Mesendoderm (in vitro differentiated cells): ENCODE results near the gene RER1.
A peak's percentile ranks its signal among the peaks of the same experiment; 100 is the strongest.

Experiments used
- DNase-seq: peaks from one replicate; pipeline ENCODE4 v3.0.0; 2013
- H2AK5ac ChIP-seq: 2 replicates; pipeline ENCODE4 v1.6.1; 2013; ENCODE audit warnings: low read length, inconsistent platforms
- H2BK120ac ChIP-seq: 2 replicates; pipeline ENCODE4 v1.6.1; 2013; ENCODE audit warnings: low read depth, mild to moderate bottlenecking, low read length, moderate library complexity, mixed read lengths
- H2BK15ac ChIP-seq: replicated peaks from 2 replicates; pipeline ENCODE4 v1.6.1; 2013; ENCODE audit warnings: low read depth, mild to moderate bottlenecking, moderate library complexity
- H2BK5ac ChIP-seq: 2 replicates; pipeline ENCODE4 v1.6.1; 2013; ENCODE audit warnings: low read length, inconsistent platforms
- H3K18ac ChIP-seq: 2 replicates; pipeline ENCODE4 v1.6.1; 2013; ENCODE audit warnings: mild to moderate bottlenecking, low read length, mixed read lengths
- H3K23ac ChIP-seq: one replicate; pipeline ENCODE4 v1.6.1; 2013; ENCODE audit warnings: low read length
- H3K27ac ChIP-seq: 2 replicates; pipeline ENCODE4 v1.5.1; 2013; ENCODE audit warnings: low read depth, mild to moderate bottlenecking, inconsistent platforms, low read length, moderate library complexity
- H3K27me3 ChIP-seq: 2 replicates; pipeline ENCODE4 v1.6.1; 2013; ENCODE audit warnings: low read length, control low read depth, mild to moderate bottlenecking, inconsistent platforms; ENCODE audit not compliant: insufficient read depth, poor library complexity
- H3K36me3 ChIP-seq: 2 replicates; pipeline ENCODE4 v1.6.1; 2013; ENCODE audit warnings: low read length, inconsistent platforms; ENCODE audit not compliant: control insufficient read depth, insufficient read depth
- H3K4ac ChIP-seq: one replicate; pipeline ENCODE4 v1.6.1; 2013; ENCODE audit warnings: low read depth, mild to moderate bottlenecking, low read length, moderate library complexity
- H3K4me1 ChIP-seq: 2 replicates; pipeline ENCODE4 v1.6.1; 2013; ENCODE audit warnings: low read depth, low read length, inconsistent platforms; ENCODE audit not compliant: control insufficient read depth
- H3K4me2 ChIP-seq: 2 replicates; pipeline ENCODE4 v1.6.1; 2013; ENCODE audit warnings: low read length
- H3K4me3 ChIP-seq: 2 replicates; pipeline ENCODE4 v1.5.1; 2013; ENCODE audit warnings: mild to moderate bottlenecking, low read length
- H3K56ac ChIP-seq: one replicate; pipeline ENCODE4 v1.6.1; 2013; ENCODE audit warnings: low read length
- H3K79me1 ChIP-seq: 2 replicates; pipeline ENCODE4 v1.6.1; 2013; ENCODE audit warnings: low read length, inconsistent platforms
- H3K79me2 ChIP-seq: 2 replicates; pipeline ENCODE4 v1.6.1; 2013; ENCODE audit warnings: mild to moderate bottlenecking, low read length; ENCODE audit not compliant: control insufficient read depth, insufficient read depth
- H3K9ac ChIP-seq: 2 replicates; pipeline ENCODE4 v1.6.1; 2013; ENCODE audit warnings: low read length, inconsistent platforms
- H4K5ac ChIP-seq: one replicate; pipeline ENCODE4 v1.6.1; 2013; ENCODE audit warnings: low read length
- H4K8ac ChIP-seq: one replicate; pipeline ENCODE4 v1.6.1; 2013; ENCODE audit warnings: low read depth, mild to moderate bottlenecking, control low read depth, low read length, moderate library complexity
- WGBS: extraction: QIAGEN DNeasy Blood & Tissue Kit; methylation state at CpG from one replicate; pipeline ENCODE4 v1.1.7; 2013; ENCODE audit warnings: low lambda C conversion rate, missing lambda C conversion rate; ENCODE audit not compliant: insufficient coverage; ENCODE audit errors: extremely low coverage; 5-methylcytosine and 5-hydroxymethylcytosine counted together

RER1 gene

DNA sequence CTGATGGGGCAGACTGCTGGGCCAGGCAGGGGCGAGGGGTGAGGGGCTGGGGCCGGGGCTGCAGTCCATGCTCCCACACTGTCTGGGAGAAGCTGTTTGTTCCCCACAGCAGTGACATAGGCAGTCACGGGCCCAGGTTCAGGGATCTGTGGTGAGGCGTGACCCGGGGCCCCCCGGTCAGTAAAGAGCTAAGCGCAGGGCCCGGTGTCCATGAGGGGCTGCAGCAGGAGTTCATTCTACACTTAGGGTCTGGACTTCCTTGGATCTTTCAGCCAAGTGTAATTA lies 16.3 kb downstream of the RER1 start:
- no peak overlapping the region for H3K4me3 ChIP-seq
- H2BK15ac ChIP-seq: no peak overlapping the region
- no peak overlapping the region for H2BK120ac ChIP-seq
- no peak overlapping the region for H4K5ac ChIP-seq
- no CpG with 5 or more reads among the region's 8 CpGs for whole genome bisulfite sequencing
- no peak overlapping the region for H4K8ac ChIP-seq
- H3K23ac ChIP-seq: no peak overlapping the region
- H3K27me3 ChIP-seq: no peaks in the 10 kb centered on the region
- no peak overlapping the region for H3K4ac ChIP-seq
- H3K79me2 ChIP-seq: peaks cover 3% of the 10 kb centered on the region
- no peak overlapping the region for H3K4me2 ChIP-seq
- H3K18ac ChIP-seq: no peak overlapping the region
- peaks cover 5% of the 10 kb centered on the region for H3K79me1 ChIP-seq
- DNase-seq: no peak
- no peak overlapping the region for H2AK5ac ChIP-seq
- no peak overlapping the region for H3K56ac ChIP-seq
- no peak overlapping the region for H3K27ac ChIP-seq
- H3K36me3 ChIP-seq: peaks cover 9% of the 10 kb centered on the region
- no peak overlapping the region for H2BK5ac ChIP-seq
- no peaks in the 10 kb centered on the region for H3K4me1 ChIP-seq
- no peak overlapping the region for H3K9ac ChIP-seq

DNA sequence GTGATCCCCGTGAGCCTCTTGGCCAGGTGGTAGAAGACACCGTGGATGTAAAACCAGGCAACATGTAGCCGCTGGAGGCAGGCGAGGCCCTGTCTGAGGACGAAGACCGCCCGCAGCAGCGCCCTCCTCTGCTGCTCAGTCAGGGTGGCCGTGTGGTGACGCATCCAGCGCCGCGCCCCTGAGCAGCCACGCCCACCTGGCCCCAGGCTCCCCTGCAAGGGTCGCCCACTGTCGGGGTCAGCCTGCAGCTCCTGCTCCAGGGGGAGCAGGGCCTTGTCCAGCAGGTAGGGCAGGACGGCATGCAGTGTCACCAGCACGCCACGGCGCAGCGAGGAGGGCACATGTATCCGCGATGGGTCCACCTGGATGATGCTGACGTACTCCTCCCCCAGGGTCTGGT lies 16.8 kb downstream of the RER1 start:
- Histone ChIP-seq H3K79me2 (peaks cover 5% of the 10 kb centered on the region), H3K4ac (no peak overlapping the region), H3K4me1 (no peaks in the 10 kb centered on the region), H3K56ac (no peak overlapping the region), H3K27me3 (no peaks in the 10 kb centered on the region), H3K36me3 (peaks cover 9% of the 10 kb centered on the region), H3K9ac (no peak overlapping the region), H4K8ac (no peak overlapping the region), H2AK5ac (no peak overlapping the region), H3K18ac (no peak overlapping the region), H2BK120ac (no peak overlapping the region), H4K5ac (no peak overlapping the region), H3K4me3 (no peak overlapping the region), H3K27ac (no peak overlapping the region), H3K79me1 (peaks cover 5% of the 10 kb centered on the region), H3K4me2 (no peak overlapping the region), H2BK15ac (no peak overlapping the region), H2BK5ac (no peak overlapping the region), H3K23ac (no peak overlapping the region)
- WGBS: no CpG with 5 or more reads among the region's 24 CpGs
- DNase-seq: no peak

DNA sequence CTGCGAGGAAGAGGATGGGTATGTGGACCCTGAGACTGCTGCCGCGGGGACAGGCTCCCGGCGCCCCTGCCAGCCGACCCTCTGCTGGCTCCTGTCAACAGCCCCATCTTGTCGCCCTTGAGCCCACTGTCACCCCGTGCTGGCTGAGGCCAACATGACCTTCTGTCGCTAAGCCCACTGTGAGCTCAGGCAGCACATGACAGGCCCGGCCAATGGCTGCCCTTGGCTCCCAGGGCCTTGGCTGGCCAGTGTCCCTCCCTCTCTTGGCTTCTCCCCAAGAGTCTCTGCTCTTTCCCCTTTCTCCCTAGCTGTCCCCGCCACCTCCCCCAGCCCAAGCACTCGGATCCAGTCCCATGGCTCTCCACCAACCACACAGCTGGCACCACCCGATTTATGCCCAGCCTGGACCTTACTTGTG lies 17.2 kb downstream of the RER1 start:
- Histone ChIP-seq H3K4me1 (peaks cover under 1% of the 10 kb centered on the region), H3K36me3 (peaks cover 9% of the 10 kb centered on the region), H3K4me2 (no peak overlapping the region), H3K4ac (no peak overlapping the region), H3K27ac (no peak overlapping the region), H2BK120ac (no peak overlapping the region), H3K23ac (no peak overlapping the region), H3K4me3 (no peak overlapping the region), H3K79me1 (peaks cover 5% of the 10 kb centered on the region), H3K18ac (no peak overlapping the region), H4K8ac (no peak overlapping the region), H3K9ac (no peak overlapping the region), H3K27me3 (no peaks in the 10 kb centered on the region), H2BK5ac (no peak overlapping the region), H2AK5ac (no peak overlapping the region), H3K79me2 (peaks cover 5% of the 10 kb centered on the region), H4K5ac (no peak overlapping the region), H3K56ac (no peak overlapping the region), H2BK15ac (no peak overlapping the region)
- WGBS: no CpG with 5 or more reads among the region's 13 CpGs
- DNase-seq: no peak

DNA sequence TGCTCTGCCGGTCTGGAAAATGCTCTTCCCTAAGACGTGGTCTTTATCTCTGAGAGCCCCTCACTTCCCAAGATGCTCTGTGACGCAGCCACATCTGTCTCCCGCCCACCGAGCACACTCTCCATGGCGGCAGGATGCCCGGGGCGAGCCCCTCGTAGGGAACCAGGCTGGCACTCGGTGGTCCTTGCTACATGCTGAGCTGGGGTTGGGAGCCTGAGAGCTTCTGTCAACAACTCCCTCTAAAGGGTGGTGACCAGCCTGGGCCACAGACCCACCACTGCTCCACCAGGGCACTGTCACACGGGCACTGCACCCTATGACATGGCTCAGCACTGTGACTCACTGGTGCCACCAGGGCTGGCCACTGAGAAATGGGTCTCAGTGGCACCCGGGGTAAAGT lies 18.1 kb downstream of the RER1 start:
- peaks cover under 1% of the 10 kb centered on the region for H3K36me3 ChIP-seq
- peaks cover 3% of the 10 kb centered on the region for H3K4me1 ChIP-seq
- no peak overlapping the region for H3K4ac ChIP-seq
- H2BK5ac ChIP-seq: no peak overlapping the region
- H3K9ac ChIP-seq: no peak overlapping the region
- H2BK15ac ChIP-seq: no peak overlapping the region
- no peak for DNase-seq
- no peak overlapping the region for H4K8ac ChIP-seq
- H2BK120ac ChIP-seq: no peak overlapping the region
- no peak overlapping the region for H3K27ac ChIP-seq
- H2AK5ac ChIP-seq: no peak overlapping the region
- H3K4me2 ChIP-seq: no peak overlapping the region
- H3K79me2 ChIP-seq: peaks cover 5% of the 10 kb centered on the region
- H4K5ac ChIP-seq: no peak overlapping the region
- no peak overlapping the region for H3K18ac ChIP-seq
- H3K4me3 ChIP-seq: no peak overlapping the region
- no peak overlapping the region for H3K23ac ChIP-seq
- no peak overlapping the region for H3K56ac ChIP-seq
- WGBS: no CpG with 5 or more reads among the region's 12 CpGs
- peaks cover 5% of the 10 kb centered on the region for H3K79me1 ChIP-seq
- H3K27me3 ChIP-seq: no peaks in the 10 kb centered on the region

DNA sequence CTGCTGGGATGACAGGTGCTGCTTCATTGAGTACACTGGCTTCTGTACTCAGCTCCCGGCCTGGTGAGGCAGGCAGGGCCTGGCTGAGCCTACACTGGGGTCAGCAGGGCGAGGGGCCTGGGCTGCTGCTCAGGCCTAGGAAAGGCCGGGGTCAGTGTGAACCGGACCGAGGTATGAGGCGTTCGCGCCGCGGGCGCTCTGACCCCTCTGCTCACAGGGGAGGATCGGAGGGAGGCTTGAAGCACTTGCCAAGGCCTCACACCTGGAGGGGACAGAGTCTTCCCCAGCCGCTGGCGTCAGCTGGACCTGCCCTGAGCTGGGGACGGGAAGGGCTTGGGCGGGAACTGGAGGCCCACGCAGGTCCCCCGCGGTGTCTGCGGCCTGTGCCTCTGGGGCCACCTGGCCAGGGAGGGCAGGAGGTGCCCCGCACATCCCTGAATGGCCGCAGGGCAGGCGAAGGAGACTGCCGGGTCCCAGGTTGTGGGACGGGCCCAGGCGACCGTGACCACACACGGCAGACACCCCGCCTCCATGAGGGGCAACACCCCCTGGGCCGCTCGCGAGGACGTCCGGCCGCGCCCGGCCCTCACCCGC lies 20.3 kb downstream of the RER1 start:
- Histone ChIP-seq H3K4me1 (peaks cover 3% of the 10 kb centered on the region), H3K27ac (peak overlapping the region; percentile 45), H3K27me3 (no peaks in the 10 kb centered on the region), H3K18ac (no peak overlapping the region), H4K8ac (no peak overlapping the region), H3K23ac (peak overlapping the region; percentile 97), H3K79me2 (peaks cover 5% of the 10 kb centered on the region), H2BK120ac (no peak overlapping the region), H4K5ac (no peak overlapping the region), H2BK5ac (no peak overlapping the region), H3K4me2 (peak overlapping the region; percentile 87), H3K4me3 (peak overlapping the region; percentile 85), H2BK15ac (no peak overlapping the region), H3K56ac (peak overlapping the region; percentile 99), H3K9ac (peak overlapping the region; percentile 97), H3K79me1 (peaks cover 5% of the 10 kb centered on the region), H3K36me3 (no peaks in the 10 kb centered on the region), H3K4ac (peak overlapping the region; percentile 21), H2AK5ac (peak overlapping the region; percentile 51)
- peak; percentile 36 for DNase-seq
- no CpG with 5 or more reads among the region's 38 CpGs for WGBS

DNA sequence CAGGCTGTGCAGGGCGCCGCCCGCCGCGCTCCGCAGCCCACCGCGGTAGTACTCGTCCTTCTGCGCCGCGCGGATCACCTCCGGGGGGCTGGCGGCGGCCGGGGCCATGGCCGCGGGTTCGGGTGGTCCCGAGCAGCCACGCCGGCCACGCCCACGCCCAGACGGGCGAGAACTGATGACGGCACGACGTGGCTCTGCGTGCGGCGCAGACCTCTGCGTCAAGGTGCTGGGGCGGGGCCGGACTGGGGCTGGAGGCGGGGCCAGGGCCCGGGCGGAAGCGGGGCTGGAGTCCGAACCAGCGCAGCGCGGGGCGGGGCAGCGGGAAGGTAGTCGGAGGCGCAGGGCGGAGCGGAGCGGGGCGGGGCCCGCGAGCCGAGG lies 20.7 kb downstream of the RER1 start, which contains the start of gene PEX10:
TSS of gene PEX10 (minus strand) at position 170 of the 378 bp plus-strand sequence. CDS start at position 108, 62 bp downstream.
- Histone ChIP-seq H3K4me3 (peak within 1 kb of the TSS; percentile 85), H3K4ac (peak within 1 kb of the TSS; percentile 94), H3K79me1 (peaks cover 5% of the 10 kb centered on the region), H3K4me1 (peaks cover 3% of the 10 kb centered on the region), H4K8ac (peak within 1 kb of the TSS; percentile 7), H3K4me2 (peak within 1 kb of the TSS; percentile 94), H3K79me2 (peaks cover 5% of the 10 kb centered on the region), H2BK5ac (peak within 1 kb of the TSS; percentile 67), H2AK5ac (peak within 1 kb of the TSS; percentile 62), H3K27me3 (no peaks in the 10 kb centered on the region), H3K27ac (peak within 1 kb of the TSS; percentile 45), H3K9ac (peak within 1 kb of the TSS; percentile 97), H3K23ac (peak within 1 kb of the TSS; percentile 97), H3K36me3 (no peaks in the 10 kb centered on the region), H3K56ac (peak within 1 kb of the TSS; percentile 99), H3K18ac (peak within 1 kb of the TSS; percentile 18), H2BK15ac (no peak within 1 kb of the TSS), H2BK120ac (no peak within 1 kb of the TSS), H4K5ac (no peak within 1 kb of the TSS)
- DNase-seq: peak; percentile 97
- no CpG with 5 or more reads among the region's 55 CpGs for WGBS
